K562 (cell line): ENCODE data around the gene HAUS7. TPM values are rescaled to one million over a fixed set of nuclear protein-coding genes. Genes with fewer than 3 reads are reported as not detected.

Experiments
- ATAC-seq: fragments of 200-7000 bp; cut with Tn5 transposase; 3 replicates; pipeline ENCODE4 v1.9.1; 2020; ENCODE audit warnings: moderate library complexity
- BruUV-seq: library from RNA; stranded (reverse); fragments of 400-500 nt; replicated peaks from 2 replicates; lab custom pipeline; 2021; lab: Mats Ljungman, UMichigan
- CTCF ChIA-PET: fragments of 300-600 bp; formaldehyde crosslinking; extraction: SDS; loops from one replicate; lab custom pipeline; 2021; ENCODE audit warnings: low intra/inter-chr PET ratio; lab: Yijun Ruan, JAX
- POLR2A ChIA-PET: fragments of 300-600, 350-650 bp; sonication (Branson Sonifier 250); formaldehyde crosslinking; extraction: SDS; loops from one replicate; lab custom pipeline; 2021; ENCODE audit warnings: antibody characterized with exemption, inconsistent platforms; lab: Yijun Ruan, JAX
- DNase-seq, 4 experiments: peaks; one replicate each; pipeline versions ENCODE4 v3.0.0 to v3.0.0-alpha.2; 2011 to 2018; ENCODE audit warnings: low spot score in 3 of 4, mixed read lengths in 3 of 4; ENCODE audit errors: extremely low read depth in 1 of 4
- FAIRE-seq: peaks from 2 replicates; lab custom pipeline; 2011; peaks lifted over from hg19 to GRCh38; lab: Jason Lieb, UNC
- H2AFZ ChIP-seq: 2 replicates; pipeline ENCODE4 v1.6.0; 2011; ENCODE audit warnings: low read depth, low read length, control low read depth, inconsistent platforms
- H3K27ac ChIP-seq: fragments of 200-600 bp; 3 replicates; pipeline ENCODE4 v1.8.0; 2011; ENCODE audit warnings: low read depth, mild to moderate bottlenecking, control low read depth, inconsistent platforms, low read length, moderate library complexity, mixed read lengths; ENCODE audit errors: extremely low read depth
- H3K27me3 ChIP-seq, 2 experiments: fragments of 300-600 bp in 1 of 2; 2 replicates in 1 of 2; 3 replicates in 1 of 2; pipeline versions ENCODE4 v1.6.0 to v1.8.0; 2011; ENCODE audit warnings: inconsistent platforms in 2 of 2, low read length in 2 of 2, mild to moderate bottlenecking in 1 of 2, mixed read lengths in 1 of 2, moderate library complexity in 1 of 2; ENCODE audit not compliant: control insufficient read depth in 2 of 2, insufficient read depth in 2 of 2
- H3K36me3 ChIP-seq: fragments of 300-600 bp; 3 replicates; pipeline ENCODE4 v1.8.0; 2011; ENCODE audit warnings: mild to moderate bottlenecking, low read length, inconsistent platforms; ENCODE audit not compliant: control insufficient read depth, insufficient read depth
- H3K4me1 ChIP-seq, 2 experiments: fragments of 200-600 bp in 1 of 2; replicated peaks in 1 of 2; 2 replicates in 1 of 2; 3 replicates in 1 of 2; pipeline versions ENCODE4 v1.5.1 to v1.8.0; 2011; ENCODE audit warnings: inconsistent platforms in 2 of 2, low read length in 2 of 2, mild to moderate bottlenecking in 1 of 2, mixed read lengths in 1 of 2, moderate library complexity in 1 of 2; ENCODE audit not compliant: control insufficient read depth in 2 of 2, insufficient read depth in 2 of 2
- H3K4me2 ChIP-seq: 2 replicates; pipeline ENCODE4 v1.6.1; 2011; ENCODE audit warnings: low read length, control low read depth, inconsistent platforms, mixed read lengths; ENCODE audit not compliant: insufficient read depth
- H3K4me3 ChIP-seq: fragments of 200-600 bp; sonication (generic), shearing (Covaris generic); 2 replicates; pipeline ENCODE4 v1.5.1; 2016; ENCODE audit warnings: control low read depth, inconsistent platforms
- H3K79me2 ChIP-seq: fragments of 200-600 bp; 3 replicates; pipeline ENCODE4 v1.8.0; 2011; ENCODE audit warnings: low read length, inconsistent platforms; ENCODE audit not compliant: control insufficient read depth, insufficient read depth
- H3K9ac ChIP-seq, 2 experiments: 2 replicates each; pipeline versions ENCODE4 v1.6.0 to v1.6.1; 2011; ENCODE audit warnings: low read depth in 2 of 2, low read length in 2 of 2, control low read depth in 1 of 2, inconsistent platforms in 1 of 2, mild to moderate bottlenecking in 1 of 2, mixed read lengths in 1 of 2; ENCODE audit not compliant: insufficient read depth in 1 of 2
- H3K9me1 ChIP-seq: one replicate; pipeline ENCODE4 v1.6.0; 2011; ENCODE audit warnings: inconsistent platforms, mild to moderate bottlenecking, low read length, moderate library complexity; ENCODE audit not compliant: control insufficient read depth, insufficient read depth
- H3K9me3 ChIP-seq: replicated peaks from 2 replicates; pipeline ENCODE4 v1.5.1; 2011; ENCODE audit warnings: low read depth, low read length, inconsistent platforms; ENCODE audit not compliant: control insufficient read depth, insufficient read depth
- H4K20me1 ChIP-seq: replicated peaks from 2 replicates; pipeline ENCODE4 v1.6.1; 2011; ENCODE audit warnings: low read length, inconsistent platforms, mixed read lengths; ENCODE audit not compliant: control insufficient read depth, insufficient read depth
- ATF7 ChIP-seq: fragments of 450-650 bp; IDR thresholded peaks from 2 replicates; pipeline ENCODE4 v1.7.1; 2014; ENCODE audit warnings: mild to moderate bottlenecking, moderate library complexity
- E2F5 ChIP-seq: sonication (generic); formaldehyde crosslinking; IDR thresholded peaks from 2 replicates; pipeline ENCODE4 v1.8.0; 2022; ENCODE audit warnings: mild to moderate bottlenecking, missing genetic modification reagents
- LCOR ChIP-seq: sonication (generic); formaldehyde crosslinking; IDR thresholded peaks from 2 replicates; pipeline ENCODE4 v1.8.0; 2022; ENCODE audit warnings: mild to moderate bottlenecking, missing genetic modification reagents
- MNT ChIP-seq, 2 experiments: fragments of 450-650 bp; conservative IDR thresholded peaks; 2 replicates each; pipeline ENCODE4 v1.6.1; 2017; ENCODE audit warnings: mild to moderate bottlenecking in 2 of 2, moderate library complexity in 2 of 2
- NR0B1 ChIP-seq: fragments of 450-650 bp; IDR thresholded peaks from one replicate; pipeline ENCODE4 v1.6.1; 2018; ENCODE audit warnings: mild to moderate bottlenecking, moderate library complexity; ENCODE audit not compliant: partially characterized antibody
- U2AF2 ChIP-seq: fragments of 200-400 bp; formaldehyde crosslinking; optimal IDR thresholded peaks from 2 replicates; pipeline ENCODE3; 2017; ENCODE audit warnings: low read depth, mild to moderate bottlenecking, low read length
- ZNF133 ChIP-seq: fragments of 250-450 bp; sonication (Bioruptor Pico); IDR thresholded peaks from 2 replicates; pipeline ENCODE4 v1.4.0; 2020; ENCODE audit warnings: mild to moderate bottlenecking
- WGBS: fragments of 100-300 bp; shearing (Covaris generic); methylation state at CpG from one replicate; pipeline ENCODE4 v1.1.6; 2016; ENCODE audit warnings: low coverage, mixed read lengths; ENCODE audit not compliant: insufficient coverage; ENCODE audit errors: missing lambda C conversion rate; 5-methylcytosine and 5-hydroxymethylcytosine counted together
- in situ Hi-C: fragments of 300-500 bp; cut with MboI; formaldehyde crosslinking; loops from 4 replicates; pipeline ENCODE4 v1.15.0; 2018; ENCODE audit warnings: inconsistent platforms, mixed read lengths
- intact Hi-C: fragments of 100-400 bp; cut with micrococcal nuclease; formaldehyde crosslinking; loops from 2 replicates; pipeline ENCODE4 v1.14.2; 2022
- polyA plus RNA-seq, 8 experiments: library from polyadenylated mRNA; depleted of rRNA in 4 of 8; stranded (reverse) in 5 of 8; unstranded in 3 of 8; fragments of >200 nt; fragmentation: Nextera tagmentation in 2 of 8; fragmentation: Illumina TruSeq in 1 of 8; extraction: Ambion mirVana in 2 of 8; extraction: Trizol in 1 of 8; gene quantifications; 2 replicates each; pipeline versions ENCODE4 v1.2.1 to v1.2.3, GENCODE V29; 2011 to 2014; ENCODE audit warnings: inconsistent platforms in 1 of 8, missing spikeins in 1 of 8
- total RNA-seq, 7 experiments: library from RNA; depleted of rRNA in 6 of 7; stranded (reverse); fragments of >200 nt in 6 of 7; fragmentation: Illumina TruSeq in 2 of 7; extraction: Trizol in 2 of 7; gene quantifications; 2 replicates each; pipeline versions ENCODE4 v1.2.1 to v1.2.3, GENCODE V29; 2011 to 2021; ENCODE audit warnings: low replicate concordance in 1 of 7

The HAUS7 gene
- total and polyA plus RNA-seq, 9 of the 15 experiments (the other 6 are each of a cell fraction or from before 2014, with no cell fraction given): 10.0 to 94.9 (median 48.8) TPM

DNA sequence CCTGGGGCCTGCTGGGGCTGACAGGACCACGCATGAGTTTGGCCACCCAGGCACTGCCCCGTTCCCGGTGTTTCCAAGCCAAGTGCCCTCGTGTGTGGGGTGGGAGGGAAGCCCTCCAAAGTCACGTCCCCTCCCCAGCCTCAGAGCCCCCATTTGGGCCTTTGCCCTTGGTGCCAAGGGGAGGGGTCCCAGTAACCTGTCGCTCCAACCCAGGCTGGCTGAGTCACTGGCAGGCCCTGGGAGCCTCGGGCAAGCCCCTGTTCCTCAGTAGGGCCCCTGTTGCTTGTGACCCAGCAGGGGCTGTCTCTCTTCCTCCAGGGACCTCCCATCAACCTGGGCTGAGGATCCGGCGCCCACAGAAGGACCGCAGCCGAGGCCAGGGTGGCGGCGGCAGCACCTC, 10.7 kb upstream of the HAUS7 start:
- Histone ChIP-seq H3K27ac (no peak overlapping the region), H3K4me3 (no peak overlapping the region), H3K9me3 (no peaks in the 10 kb centered on the region), H3K4me1 (peaks cover 0 to 37% of the 10 kb centered on the region in 2 experiments; a peak in 2 of 5 replicates), H3K9me1 (no peaks in the 10 kb centered on the region), H4K20me1 (no peaks in the 10 kb centered on the region), H3K27me3 (peaks cover 0 to 15% of the 10 kb centered on the region in 2 experiments; a peak in 2 of 5 replicates), H3K36me3 (no peaks in the 10 kb centered on the region), H2AFZ (no peak overlapping the region), H3K79me2 (no peaks in the 10 kb centered on the region), H3K4me2 (no peak overlapping the region), H3K9ac (no peak overlapping the region; a peak in 1 of 4 replicates)
- ChIA-PET POLR2A (interaction anchor here (0.6 to 0.7 kb wide), 2 partner anchors 8 to 25 kb away, joined by 3 to 5 read pairs; no protein-coding TSS in a partner anchor), CTCF (no interaction called here)
- no peak for ATAC-seq
- BruUV-seq: no TSS peak
- DNase-seq: no peak
- no peak for FAIRE-seq
- 31% methylated on average over 6 of the region's 13 CpGs for WGBS
- in situ Hi-C loops: no loop called here
- TF ChIP-seq ATF7 (no peak), LCOR (no peak), MNT (conservative IDR thresholded peaks at IDR 0.05) (no peak), U2AF2 (no peak), NR0B1 (no peak), E2F5 (no peak), ZNF133 (CRISPR knock-in tag) (no peak)
- intact Hi-C loops: no loop called here
